Bronchus fibroblast of lung (primary cell): ENCODE results near the gene LGALS8. TPM values are rescaled to one million over a fixed set of nuclear protein-coding genes. Genes with fewer than 3 reads are reported as not detected.

ENCODE experiments used
- total RNA-seq: library from RNA; depleted of rRNA; stranded (reverse); fragments of >200 nt; gene quantifications from 2 replicates; pipeline ENCODE4 v1.2.3, GENCODE V29; 2015

The LGALS8 gene
- 31.2 and 35.8 TPM in 2 replicates for total RNA-seq

DNA sequence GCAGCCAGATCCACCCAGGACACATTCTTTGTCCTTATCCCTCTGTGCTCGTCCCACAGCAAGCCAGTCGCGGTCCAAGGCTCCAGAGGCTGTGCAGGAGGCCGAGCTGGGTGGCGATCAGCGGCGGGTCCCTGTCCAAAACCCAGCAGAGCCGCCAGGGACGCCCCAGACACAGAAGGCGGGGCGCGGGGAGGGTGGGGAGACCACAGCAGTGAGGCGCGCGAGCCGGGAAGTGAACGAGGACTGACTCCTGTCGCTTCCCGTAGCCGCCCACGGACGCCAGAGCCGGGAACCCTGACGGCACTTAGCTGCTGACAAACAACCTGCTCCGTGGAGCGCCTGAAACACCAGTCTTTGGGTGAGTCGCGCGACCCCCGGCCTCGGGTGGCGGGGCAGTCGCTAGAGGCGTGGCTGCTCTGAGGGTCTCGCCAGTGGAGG is at the start of gene LGALS8:
Gene LGALS8 (plus strand): TSS at position 279 of the 438 bp plus-strand sequence. CDS start 2,089 bp downstream, outside the sequence.

Other genes with a start within 250 kb of the LGALS8 start
- 0.30 and 1.5 TPM in 2 replicates for gene ERO1B, start 242.0 kb upstream of the LGALS8 start, total RNA-seq
- under 0.01 TPM in 1 of 2 replicates, not detected in the other for gene EDARADD, start 129.7 kb upstream of the LGALS8 start, total RNA-seq
- 19.8 and 22.2 TPM in 2 replicates for gene HEATR1, start 80.5 kb downstream of the LGALS8 start, total RNA-seq
- gene ACTN2, start 162.5 kb downstream of the LGALS8 start, total RNA-seq, result not detected in 2 replicates